Measurements from ENCODE around the gene SEMA5A.

- TF ChIP-seq POLR2A (IDR thresholded peaks at IDR 0.05) (peak; percentile 34 to 80 (median 78)), CTCF (IDR thresholded peaks at IDR 0.05) (peak in 1 of 7 experiments; percentile 16)
These were observed at the start of gene SEMA5A for GRCh38 chr5:9545992-9546851.
